Neuron (in vitro differentiated cells): ENCODE data around the gene KIAA0825.
"Not testable (repeated sequence)": the region's sequence is repeated elsewhere in the genome, so short reads cannot be mapped to it uniquely, and the experiment has no call there.

Experiments
- H2AFZ ChIP-seq: one replicate; pipeline ENCODE4 v1.6.1; 2013; ENCODE audit warnings: low read depth, mild to moderate bottlenecking, inconsistent platforms, low read length, moderate library complexity
- H3K27me3 ChIP-seq: one replicate; pipeline ENCODE4 v1.6.1; 2013; ENCODE audit warnings: low read length; ENCODE audit not compliant: insufficient read depth
- H3K36me3 ChIP-seq: one replicate; pipeline ENCODE4 v1.6.1; 2013; ENCODE audit warnings: low read length; ENCODE audit not compliant: insufficient read depth
- H3K4me1 ChIP-seq: one replicate; pipeline ENCODE4 v1.6.1; 2013; ENCODE audit warnings: low read length; ENCODE audit not compliant: insufficient read depth
- H3K4me3 ChIP-seq: 2 replicates; pipeline ENCODE4 v1.5.1; 2013; ENCODE audit warnings: mild to moderate bottlenecking, low read length, moderate library complexity
- H3K9me3 ChIP-seq: one replicate; pipeline ENCODE4 v1.6.1; 2013; ENCODE audit warnings: low read length

KIAA0825 gene

DNA sequence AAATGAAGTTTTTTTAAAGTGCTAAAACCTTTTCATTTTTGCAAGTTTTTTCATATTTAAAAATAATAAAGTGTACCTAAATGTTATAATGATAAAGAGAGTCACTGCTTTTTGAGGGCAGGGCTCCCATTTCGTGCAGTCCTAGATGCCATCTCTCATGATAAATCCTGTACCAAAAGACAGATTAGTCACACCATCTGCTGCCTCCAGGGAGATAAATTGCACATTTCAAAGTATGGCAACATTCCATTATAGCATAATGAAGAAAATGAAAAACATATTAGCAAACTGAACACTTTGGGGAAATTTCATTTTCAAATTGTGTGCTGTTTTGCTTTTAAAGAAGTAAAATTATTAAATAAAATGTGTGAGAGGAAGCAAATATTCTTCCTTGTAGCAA lies 257.2 kb downstream of the KIAA0825 start:
- H2AFZ ChIP-seq = no peak overlapping the region
- H3K36me3 ChIP-seq = no peaks in the 10 kb centered on the region
- no peaks in the 10 kb centered on the region for H3K27me3 ChIP-seq
- H3K4me3 ChIP-seq = no peak overlapping the region
- H3K4me1 ChIP-seq = no peaks in the 10 kb centered on the region
- peaks cover 1% of the 10 kb centered on the region for H3K9me3 ChIP-seq

GRCh38 chr5:94360382-94361130 lies 257.8 kb downstream of the KIAA0825 start:
- no peaks in the 10 kb centered on the region for H3K4me1 ChIP-seq
- no peak overlapping the region for H3K4me3 ChIP-seq
- H2AFZ ChIP-seq = no peak overlapping the region
- no peaks in the 10 kb centered on the region for H3K9me3 ChIP-seq
- H3K36me3 ChIP-seq = no peaks in the 10 kb centered on the region
- H3K27me3 ChIP-seq = no peaks in the 10 kb centered on the region

- no peaks in the 10 kb centered on the region for H3K9me3 ChIP-seq
- no peaks in the 10 kb centered on the region for H3K27me3 ChIP-seq
- H3K4me1 ChIP-seq = no peaks in the 10 kb centered on the region
- H3K4me3 ChIP-seq = no peak overlapping the region
- H3K36me3 ChIP-seq = no peaks in the 10 kb centered on the region
- no peak overlapping the region for H2AFZ ChIP-seq
These were observed 258.5 kb downstream of the KIAA0825 start for GRCh38 chr5:94359880-94360279.

- H3K9me3 ChIP-seq = no peaks in the 10 kb centered on the region
- H3K36me3 ChIP-seq = no peaks in the 10 kb centered on the region
- H3K27me3 ChIP-seq = no peaks in the 10 kb centered on the region
- no peak overlapping the region for H2AFZ ChIP-seq
- H3K4me1 ChIP-seq = no peaks in the 10 kb centered on the region
- H3K4me3 ChIP-seq = no peak overlapping the region
These were observed 262.6 kb downstream of the KIAA0825 start for GRCh38 chr5:94355811-94356210.

- not testable (repeated sequence) for H3K27me3 ChIP-seq, H3K4me1 ChIP-seq, H3K9me3 ChIP-seq, H3K4me3 ChIP-seq, H3K36me3 ChIP-seq, H2AFZ ChIP-seq
These were observed 263.4 kb downstream of the KIAA0825 start for GRCh38 chr5:94354837-94355485.

DNA sequence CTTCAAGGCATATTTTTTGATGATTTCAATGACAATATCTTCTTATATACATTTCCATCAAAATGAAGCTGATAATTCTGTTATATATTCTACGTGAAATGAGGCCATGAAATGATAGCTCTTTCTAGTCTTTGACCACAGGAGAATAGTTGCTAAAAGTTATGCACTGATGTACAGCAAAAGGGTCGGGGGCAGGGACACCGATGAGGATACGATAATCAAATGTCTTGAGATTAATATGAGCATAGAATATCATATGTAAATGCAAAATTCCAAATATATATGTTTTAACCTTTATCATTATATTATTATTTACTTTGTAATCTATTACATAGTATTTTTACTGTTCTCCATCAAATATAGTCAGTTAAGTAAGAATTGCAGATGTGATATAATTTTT lies 264.8 kb downstream of the KIAA0825 start:
- Histone ChIP-seq H3K9me3 (no peaks in the 10 kb centered on the region), H3K4me1 (no peaks in the 10 kb centered on the region), H2AFZ (no peak overlapping the region), H3K4me3 (no peak overlapping the region), H3K27me3 (no peaks in the 10 kb centered on the region), H3K36me3 (no peaks in the 10 kb centered on the region)

DNA sequence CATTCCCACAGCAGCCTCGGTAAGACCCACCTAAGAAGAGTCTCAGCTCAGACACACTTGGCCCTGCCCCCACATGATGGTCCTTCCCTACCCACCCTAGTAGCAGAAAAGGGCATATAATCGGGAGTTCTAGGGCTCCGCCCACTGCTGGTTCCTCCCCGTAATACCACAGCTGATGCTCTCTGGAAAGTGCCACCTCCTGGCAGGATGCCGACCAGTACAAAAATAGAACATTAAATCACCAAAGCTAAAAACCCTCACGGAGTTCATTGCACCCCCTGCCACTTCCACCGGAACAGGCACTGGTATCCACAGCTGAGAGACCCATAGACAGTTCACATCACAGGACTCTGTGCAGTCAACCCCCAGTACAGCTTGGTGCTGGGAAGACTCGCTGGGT lies 271.3 kb downstream of the KIAA0825 start:
- no peak overlapping the region for H2AFZ ChIP-seq
- no peaks in the 10 kb centered on the region for H3K27me3 ChIP-seq
- H3K9me3 ChIP-seq = peaks cover 2% of the 10 kb centered on the region
- H3K36me3 ChIP-seq = no peaks in the 10 kb centered on the region
- no peak overlapping the region for H3K4me3 ChIP-seq
- H3K4me1 ChIP-seq = no peaks in the 10 kb centered on the region

DNA sequence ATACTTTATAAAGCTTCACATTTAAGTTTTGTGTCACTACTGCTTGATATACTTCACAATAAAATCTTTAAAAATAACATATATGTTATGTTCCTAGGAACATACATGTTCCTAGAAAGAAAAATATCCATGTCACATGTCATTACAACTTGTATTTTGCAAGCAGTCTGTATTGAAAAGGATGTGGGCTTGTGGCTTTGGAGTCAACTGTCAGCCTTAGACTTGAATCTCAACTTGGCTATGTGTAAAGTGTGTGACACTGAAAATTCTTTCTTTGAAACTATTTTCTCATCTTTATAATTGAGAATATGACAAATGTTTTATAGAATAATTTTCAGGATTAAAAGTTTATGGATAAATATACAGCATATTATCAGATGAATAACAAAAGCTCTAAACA lies 273.1 kb downstream of the KIAA0825 start:
- Histone ChIP-seq H3K4me3 (no peak overlapping the region), H3K36me3 (no peaks in the 10 kb centered on the region), H3K9me3 (peaks cover 2% of the 10 kb centered on the region)

DNA sequence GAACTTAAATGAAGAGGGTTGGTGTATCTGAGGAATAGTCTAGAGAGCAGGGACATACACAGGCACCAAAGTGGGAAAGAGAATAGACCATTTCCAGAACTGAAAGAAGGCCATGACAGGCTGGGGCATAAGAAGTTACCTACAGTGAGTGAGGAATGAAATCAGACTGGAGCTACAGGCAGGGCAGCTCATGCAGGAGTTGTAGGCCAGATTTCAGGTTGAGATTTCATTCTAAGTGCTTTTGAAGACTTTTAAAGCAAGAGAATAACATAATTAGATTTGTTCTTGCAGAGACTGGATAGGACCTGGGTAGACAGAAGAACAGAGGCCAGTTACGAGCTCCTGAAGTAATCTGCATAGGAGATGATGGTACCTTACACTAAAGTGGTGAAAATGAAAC lies 280.8 kb downstream of the KIAA0825 start:
- Histone ChIP-seq H3K27me3 (no peaks in the 10 kb centered on the region), H2AFZ (no peak overlapping the region), H3K9me3 (no peaks in the 10 kb centered on the region), H3K4me3 (no peak overlapping the region), H3K4me1 (no peaks in the 10 kb centered on the region), H3K36me3 (no peaks in the 10 kb centered on the region)

More for the DNA sequence above, 273.1 kb downstream of the KIAA0825 start:
- no peak overlapping the region for H2AFZ ChIP-seq
- no peaks in the 10 kb centered on the region for H3K4me1 ChIP-seq
- H3K27me3 ChIP-seq = no peaks in the 10 kb centered on the region

DNA sequence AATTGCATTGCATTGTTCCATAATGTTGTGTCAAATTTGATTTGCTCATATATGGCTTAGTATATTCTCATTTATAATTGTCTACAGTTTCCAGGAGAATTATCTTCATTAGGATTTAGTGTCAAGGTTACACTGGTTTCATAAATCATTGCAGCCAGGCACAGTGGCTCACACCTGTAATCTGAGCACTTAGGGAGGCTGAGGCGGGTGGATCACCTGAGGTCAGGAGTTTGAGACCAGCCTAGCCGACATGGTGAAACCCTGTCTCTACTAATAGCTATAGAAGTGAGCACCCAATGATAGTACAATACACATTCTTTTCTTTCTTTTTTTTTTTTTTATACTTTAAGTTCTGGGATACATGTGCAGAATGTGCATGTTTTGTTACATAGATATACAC lies 282.5 kb downstream of the KIAA0825 start:
- H2AFZ ChIP-seq = no peak overlapping the region
- H3K4me3 ChIP-seq = no peak overlapping the region
- no peaks in the 10 kb centered on the region for H3K4me1 ChIP-seq
- no peaks in the 10 kb centered on the region for H3K27me3 ChIP-seq
- no peaks in the 10 kb centered on the region for H3K36me3 ChIP-seq
- no peaks in the 10 kb centered on the region for H3K9me3 ChIP-seq

DNA sequence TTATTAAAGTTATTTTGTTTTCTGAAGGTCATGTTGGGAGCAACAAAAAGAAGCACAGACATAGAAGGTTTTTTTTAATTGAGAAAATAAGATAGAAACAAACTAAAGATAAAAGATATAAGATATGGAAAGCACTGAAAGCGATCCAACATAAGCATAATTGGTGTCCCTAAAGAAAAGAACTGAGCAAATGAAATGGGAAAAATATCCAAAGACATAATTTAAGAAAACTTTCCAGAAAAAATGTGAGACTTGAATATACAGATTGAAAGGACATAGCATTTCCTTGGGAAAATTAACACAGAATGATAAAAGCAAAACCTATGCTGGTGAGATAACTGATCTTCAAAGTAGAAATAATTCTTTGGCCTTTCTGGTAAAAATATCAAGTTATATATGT lies 289.3 kb downstream of the KIAA0825 start:
- Histone ChIP-seq H3K27me3 (no peaks in the 10 kb centered on the region), H3K4me3 (no peak overlapping the region), H3K36me3 (no peaks in the 10 kb centered on the region), H2AFZ (no peak overlapping the region), H3K9me3 (peaks cover 3% of the 10 kb centered on the region), H3K4me1 (peaks cover 34% of the 10 kb centered on the region)

GRCh38 chr5:94326586-94326985 lies 291.8 kb downstream of the KIAA0825 start:
- H3K9me3 ChIP-seq = peaks cover 3% of the 10 kb centered on the region
- no peak overlapping the region for H2AFZ ChIP-seq

DNA sequence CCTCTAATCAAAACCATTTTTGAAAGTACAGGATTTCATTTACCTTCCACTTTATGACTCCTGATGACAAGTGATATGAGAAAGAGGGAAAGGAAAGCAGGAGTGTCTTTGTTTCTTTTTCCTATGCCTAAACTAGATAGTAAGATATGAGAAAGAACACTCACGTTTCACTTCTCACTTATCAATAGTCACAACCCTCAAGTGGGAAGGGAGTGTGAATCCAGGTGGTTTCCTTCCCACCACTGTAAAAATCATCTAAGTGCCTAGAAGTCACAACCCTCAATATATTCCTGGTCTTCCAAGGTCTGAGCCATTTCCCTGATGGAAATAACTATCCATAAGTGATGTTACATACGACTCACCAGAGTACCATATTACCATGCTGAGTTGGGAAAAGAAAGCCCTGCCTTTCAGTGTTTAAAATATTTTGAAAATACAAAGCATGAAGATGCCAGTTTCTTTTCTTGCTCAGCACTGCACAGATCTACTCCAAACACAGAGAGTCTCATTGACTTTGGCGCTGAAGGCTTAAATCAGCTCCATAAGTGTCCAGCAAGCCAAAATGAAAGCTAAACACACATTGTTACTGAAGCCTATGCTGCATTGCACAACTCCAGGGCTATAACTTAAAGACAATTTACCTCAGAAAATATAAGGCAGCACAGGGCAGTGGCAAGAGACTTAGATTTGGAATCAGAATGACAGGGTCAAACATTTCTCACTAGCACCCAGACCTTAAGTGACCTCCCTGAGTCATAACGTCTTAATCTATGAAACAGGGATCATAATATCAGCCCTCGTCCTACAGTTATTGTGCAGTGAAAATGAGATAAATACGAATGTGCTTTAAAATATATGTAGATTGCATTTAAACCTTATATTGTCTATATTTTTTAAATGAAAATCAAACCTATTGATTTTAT lies 301.2 kb downstream of the KIAA0825 start:
- Histone ChIP-seq H3K27me3 (no peaks in the 10 kb centered on the region), H3K4me1 (peaks cover 27% of the 10 kb centered on the region), H3K9me3 (no peaks in the 10 kb centered on the region), H3K4me3 (no peak overlapping the region), H2AFZ (no peak overlapping the region), H3K36me3 (no peaks in the 10 kb centered on the region)

More at GRCh38 chr5:94326586-94326985, 291.8 kb downstream of the KIAA0825 start:
- H3K27me3 ChIP-seq = no peaks in the 10 kb centered on the region
- H3K4me1 ChIP-seq = peaks cover 42% of the 10 kb centered on the region
- no peaks in the 10 kb centered on the region for H3K36me3 ChIP-seq
- peak overlapping the region; percentile 6 for H3K4me3 ChIP-seq
